Left renal cortex interstitium (tissue), 4 donors: ENCODE results near the gene STXBP1. TPM values are rescaled to one million over a fixed set of nuclear protein-coding genes. Genes with fewer than 3 reads are reported as not detected.
A peak's percentile ranks its signal among the peaks of the same experiment; 100 is the strongest.

Experiments
- DNase-seq, 4 donors: peaks; one replicate each; pipeline ENCODE4 v3.0.0-alpha.2; 2013; ENCODE audit warnings: low read depth in 4 of 4, low spot score in 2 of 4, missing footprints in 1 of 4
- polyA plus RNA-seq, 4 donors: library from polyadenylated mRNA; unstranded; fragments of 120-200 nt; gene quantifications; one replicate each; pipeline ENCODE4 v1.2.1, GENCODE V29; 2013; ENCODE audit not compliant: insufficient read length in 4 of 4

Gene STXBP1
- 10 to 100 TPM; 23.6 to 38.6 (median 31.6) TPM for polyA plus RNA-seq

- DNase-seq, result peak in 3 of 4 donors; percentile 41 to 79 (median 68)
These were observed at the start of gene STXBP1 for GRCh38 chr9:127611899-127612790. STXBP1 (plus strand) TSS chr9:127612277; CDS start chr9:127612404, 127 bp downstream.

GRCh38 chr9:127562279-127562796, 49.7 kb upstream of the STXBP1 start:
- no peak for DNase-seq

GRCh38 chr9:127562841-127563401, 49.2 kb upstream of the STXBP1 start:
- DNase-seq, result no peak

- DNase-seq, result no peak
These were observed 48.5 kb upstream of the STXBP1 start for GRCh38 chr9:127563579-127563978.

- no peak for DNase-seq
These were observed 46.8 kb upstream of the STXBP1 start for GRCh38 chr9:127565231-127565630.

GRCh38 chr9:127566351-127567001, 45.6 kb upstream of the STXBP1 start:
- DNase-seq, result no peak

GRCh38 chr9:127567035-127567729, 44.9 kb upstream of the STXBP1 start:
- DNase-seq, result no peak

GRCh38 chr9:127567730-127568617, 44.1 kb upstream of the STXBP1 start:
- no peak for DNase-seq

- no peak for DNase-seq
These were observed 43.5 kb upstream of the STXBP1 start for GRCh38 chr9:127568618-127568970.

GRCh38 chr9:127568971-127569885, 42.8 kb upstream of the STXBP1 start:
- peak in 2 of 4 donors; percentile 77 to 80 for DNase-seq

GRCh38 chr9:127569886-127570401, 42.1 kb upstream of the STXBP1 start:
- no peak for DNase-seq

- no peak for DNase-seq
These were observed 41.5 kb upstream of the STXBP1 start for GRCh38 chr9:127570533-127571111.

- DNase-seq, result no peak
These were observed 40.1 kb upstream of the STXBP1 start for GRCh38 chr9:127571971-127572370.

GRCh38 chr9:127572961-127573721, 38.9 kb upstream of the STXBP1 start:
- no peak for DNase-seq

- DNase-seq, result no peak
These were observed 37.7 kb upstream of the STXBP1 start for GRCh38 chr9:127574072-127574993.
